ENCODE results near the gene EIPR1. TPM values are rescaled to one million over a fixed set of nuclear protein-coding genes. Genes with fewer than 3 reads are reported as not detected.
"Not testable (repeated sequence)": the region's sequence is repeated elsewhere in the genome, so short reads cannot be mapped to it uniquely, and the experiment has no call there.

EIPR1 gene
- total RNA-seq, 1 experiment from 2014 or later: 63.6 TPM

GRCh38 chr2:3389193-3389592 is 11.6 kb upstream of the EIPR1 start:
- Histone ChIP-seq H3K27ac (no peak overlapping the region), H3K4me3 (no peak overlapping the region), H3K9me3 (replicated peaks) (no peaks in the 10 kb centered on the region), H3K4me1 (replicated peaks) (no peaks in the 10 kb centered on the region), H3K36me3 (peaks cover 71% of the 10 kb centered on the region), H3K27me3 (replicated peaks) (no peaks in the 10 kb centered on the region)
- DNase-seq (ENCODE audit: low read depth in 1 of 2, low spot score in 2 of 2): no peak

GRCh38 chr2:3388412-3388738 is 10.8 kb upstream of the EIPR1 start:
- DNase-seq (ENCODE audit: low read depth in 1 of 2, low spot score in 2 of 2): no peak
- Histone ChIP-seq H3K27me3 (replicated peaks) (no peaks in the 10 kb centered on the region), H3K9me3 (replicated peaks) (no peaks in the 10 kb centered on the region), H3K27ac (no peak overlapping the region), H3K4me1 (replicated peaks) (no peaks in the 10 kb centered on the region), H3K4me3 (no peak overlapping the region), H3K36me3 (peaks cover 65% of the 10 kb centered on the region)

- Histone ChIP-seq H3K36me3 (peaks cover 63% of the 10 kb centered on the region), H3K27me3 (replicated peaks) (no peaks in the 10 kb centered on the region), H3K27ac (no peak overlapping the region), H3K9me3 (replicated peaks) (no peaks in the 10 kb centered on the region), H3K4me3 (no peak overlapping the region), H3K4me1 (replicated peaks) (no peaks in the 10 kb centered on the region)
- no peak for DNase-seq (ENCODE audit: low read depth in 1 of 2, low spot score in 2 of 2)
These were observed 10.2 kb upstream of the EIPR1 start for GRCh38 chr2:3387644-3388411.

- Histone ChIP-seq H3K27ac (no peak overlapping the region), H3K36me3 (peaks cover 60% of the 10 kb centered on the region)
- DNase-seq (ENCODE audit: low read depth in 1 of 2, low spot score in 2 of 2): no peak
These were observed 9.4 kb upstream of the EIPR1 start for GRCh38 chr2:3387011-3387410.

GRCh38 chr2:3386448-3386958 is 8.9 kb upstream of the EIPR1 start:
- Histone ChIP-seq H3K4me1 (replicated peaks) (no peaks in the 10 kb centered on the region), H3K27ac (no peak overlapping the region), H3K4me3 (no peak overlapping the region)

More at GRCh38 chr2:3387011-3387410, 9.4 kb upstream of the EIPR1 start:
- no peak overlapping the region for H3K4me3 ChIP-seq
- no peaks in the 10 kb centered on the region for H3K4me1 ChIP-seq (replicated peaks)
- H3K9me3 ChIP-seq (replicated peaks): no peaks in the 10 kb centered on the region
- H3K27me3 ChIP-seq (replicated peaks): no peaks in the 10 kb centered on the region

GRCh38 chr2:3379647-3380534 is 2.3 kb upstream of the EIPR1 start, which contains the start of gene TRAPPC12:
Gene TRAPPC12 (plus strand): TSS chr2:3379694. CDS start chr2:3387624, 7,930 bp downstream.
- Histone ChIP-seq H3K9me3 (replicated peaks) (no peaks in the 10 kb centered on the region), H3K36me3 (peaks cover 34% of the 10 kb centered on the region), H3K4me1 (replicated peaks) (peaks cover 23% of the 10 kb centered on the region), H3K27ac (peak within 1 kb of the TSS; percentile 70), H3K27me3 (replicated peaks) (no peaks in the 10 kb centered on the region), H3K4me3 (peak within 1 kb of the TSS; percentile 85)
- peak; percentile 88 to 90 for DNase-seq (ENCODE audit: low read depth in 1 of 2, low spot score in 2 of 2)

More at GRCh38 chr2:3386448-3386958, 8.9 kb upstream of the EIPR1 start:
- H3K36me3 ChIP-seq: peaks cover 58% of the 10 kb centered on the region
- no peaks in the 10 kb centered on the region for H3K27me3 ChIP-seq (replicated peaks)
- H3K9me3 ChIP-seq (replicated peaks): no peaks in the 10 kb centered on the region
- DNase-seq (ENCODE audit: low read depth in 1 of 2, low spot score in 2 of 2): no peak

- Histone ChIP-seq H3K9me3 (replicated peaks) (no peaks in the 10 kb centered on the region), H3K27ac (peak overlapping the region; percentile 70; the same call in 1 of the 2 replicates), H3K27me3 (replicated peaks) (no peaks in the 10 kb centered on the region), H3K36me3 (peaks cover 29% of the 10 kb centered on the region), H3K4me3 (peak overlapping the region; percentile 85), H3K4me1 (replicated peaks) (peaks cover 23% of the 10 kb centered on the region)
- no peak for DNase-seq (ENCODE audit: low read depth in 1 of 2, low spot score in 2 of 2)
These were observed 1.7 kb upstream of the EIPR1 start for GRCh38 chr2:3379339-3379646.

- no peak for DNase-seq (ENCODE audit: low read depth in 1 of 2, low spot score in 2 of 2)
- Histone ChIP-seq H3K27me3 (replicated peaks) (no peaks in the 10 kb centered on the region), H3K4me1 (replicated peaks) (peaks cover 23% of the 10 kb centered on the region), H3K27ac (peak overlapping the region; percentile 24), H3K9me3 (replicated peaks) (no peaks in the 10 kb centered on the region), H3K4me3 (peak overlapping the region; percentile 68), H3K36me3 (peaks cover 23% of the 10 kb centered on the region)
These were observed 373 bp downstream of the EIPR1 start for GRCh38 chr2:3377279-3377611.

GRCh38 chr2:3376821-3377220 is 797 bp downstream of the EIPR1 start:
- H3K9me3 ChIP-seq (replicated peaks): no peaks in the 10 kb centered on the region
- H3K4me3 ChIP-seq: peak overlapping the region; percentile 68
- H3K27ac ChIP-seq: no peak overlapping the region
- H3K36me3 ChIP-seq: peaks cover 23% of the 10 kb centered on the region
- H3K4me1 ChIP-seq (replicated peaks): peaks cover 23% of the 10 kb centered on the region
- no peaks in the 10 kb centered on the region for H3K27me3 ChIP-seq (replicated peaks)
- no peak for DNase-seq (ENCODE audit: low read depth in 1 of 2, low spot score in 2 of 2)

GRCh38 chr2:3369340-3370181 is 8.1 kb downstream of the EIPR1 start:
- not testable (repeated sequence) for H3K27me3 ChIP-seq (replicated peaks)

GRCh38 chr2:3368261-3368722 is 9.3 kb downstream of the EIPR1 start:
- Histone ChIP-seq H3K4me3 (no peak overlapping the region), H3K9me3 (replicated peaks) (no peaks in the 10 kb centered on the region), H3K36me3 (no peaks in the 10 kb centered on the region), H3K4me1 (replicated peaks) (no peaks in the 10 kb centered on the region), H3K27me3 (replicated peaks) (no peaks in the 10 kb centered on the region), H3K27ac (no peak overlapping the region)
- no peak for DNase-seq (ENCODE audit: low read depth in 1 of 2, low spot score in 2 of 2)

More at GRCh38 chr2:3369340-3370181, 8.1 kb downstream of the EIPR1 start:
- not testable (repeated sequence) for H3K36me3 ChIP-seq; H3K9me3 ChIP-seq (replicated peaks); H3K27ac ChIP-seq; H3K4me1 ChIP-seq (replicated peaks); H3K4me3 ChIP-seq; DNase-seq (ENCODE audit: low read depth in 1 of 2, low spot score in 2 of 2)

- H3K36me3 ChIP-seq: no peaks in the 10 kb centered on the region
These were observed 12.4 kb downstream of the EIPR1 start for GRCh38 chr2:3365219-3365618.

More at GRCh38 chr2:3365219-3365618, 12.4 kb downstream of the EIPR1 start:
- H3K4me3 ChIP-seq: no peak overlapping the region
- H3K9me3 ChIP-seq (replicated peaks): no peaks in the 10 kb centered on the region
- H3K4me1 ChIP-seq (replicated peaks): no peaks in the 10 kb centered on the region
- H3K27ac ChIP-seq: no peak overlapping the region
- H3K27me3 ChIP-seq (replicated peaks): no peaks in the 10 kb centered on the region
- no peak for DNase-seq (ENCODE audit: low read depth in 1 of 2, low spot score in 2 of 2)
